ENCODE results near the gene CXADR. TPM values are rescaled to one million over a fixed set of nuclear protein-coding genes. Genes with fewer than 3 reads are reported as not detected.
A peak's percentile ranks its signal among the peaks of the same experiment; 100 is the strongest.

The CXADR gene
- total RNA-seq, 1 experiment from 2014 or later = 24.7 TPM

GRCh38 chr21:17554120-17554519, 41.3 kb downstream of the CXADR start:
- CTCF ChIA-PET = interaction anchor here (0.6 to 1.2 kb wide), 4 partner anchors 11 to 167 kb away, joined by 3 to 4 read pairs (median 4); no protein-coding TSS in a partner anchor
- DNase-seq (ENCODE audit: low read depth, low spot score) (no peak), ATAC-seq (no peak)
- in situ Hi-C loops (cut with HindIII; ENCODE audit: low pct_unique_long_range_greater_than_20kb, low sequenced_read_pairs) (no loop called here), intact Hi-C loops (cut with micrococcal nuclease; ENCODE audit: unreplicated experiment) (no loop called here)
- Histone ChIP-seq H3K27ac (ENCODE audit: low read length) (no peak overlapping the region), H3K4me3 (ENCODE audit: low read depth in 2 of 2, low read length in 2 of 2) (no peak overlapping the region), H3K4me1 (ENCODE audit: control insufficient read depth, insufficient read depth, low read length) (no peaks in the 10 kb centered on the region), H3K9me3 (ENCODE audit: control insufficient read depth, insufficient read depth, low read depth, low read length) (no peaks in the 10 kb centered on the region), H3K36me3 (ENCODE audit: control insufficient read depth, insufficient read depth, low read length) (no peaks in the 10 kb centered on the region), H3K27me3 (ENCODE audit: control insufficient read depth, insufficient read depth, low read length) (no peaks in the 10 kb centered on the region)
- TF ChIP-seq REST (IDR thresholded peaks at IDR 0.05; ENCODE audit: insufficient read depth in 1 of 2, low read depth in 2 of 2, low read length in 1 of 2) (no peak), CTCF (IDR thresholded peaks at IDR 0.05) (no peak), TCF7L2 (IDR thresholded peaks at IDR 0.05; ENCODE audit: low read depth, low read length) (no peak)
- POLR2A ChIA-PET = no interaction called here
- no TSS peak for BruUV-seq (replicated peaks)

- no peaks in the 10 kb centered on the region for H3K9me3 ChIP-seq (ENCODE audit: control insufficient read depth, insufficient read depth, low read depth, low read length)
- POLR2A ChIA-PET = no interaction called here
- no peak for DNase-seq (ENCODE audit: low read depth, low spot score)
- CTCF ChIA-PET = interaction anchor here (0.6 to 1.2 kb wide), 4 partner anchors 12 to 168 kb away, joined by 3 to 4 read pairs (median 4); no protein-coding TSS in a partner anchor
- H3K36me3 ChIP-seq (ENCODE audit: control insufficient read depth, insufficient read depth, low read length) = no peaks in the 10 kb centered on the region
- H3K4me1 ChIP-seq (ENCODE audit: control insufficient read depth, insufficient read depth, low read length) = no peaks in the 10 kb centered on the region
- TF ChIP-seq REST (IDR thresholded peaks at IDR 0.05; ENCODE audit: insufficient read depth in 1 of 2, low read depth in 2 of 2, low read length in 1 of 2) (no peak), CTCF (IDR thresholded peaks at IDR 0.05) (peak; percentile 50)
- no peaks in the 10 kb centered on the region for H3K27me3 ChIP-seq (ENCODE audit: control insufficient read depth, insufficient read depth, low read length)
- in situ Hi-C loops (cut with HindIII; ENCODE audit: low pct_unique_long_range_greater_than_20kb, low sequenced_read_pairs) = no loop called here
- no peak overlapping the region for H3K27ac ChIP-seq (ENCODE audit: low read length)
- no TSS peak for BruUV-seq (replicated peaks)
- intact Hi-C loops (cut with micrococcal nuclease; ENCODE audit: unreplicated experiment) = no loop called here
- H3K4me3 ChIP-seq (ENCODE audit: low read depth in 2 of 2, low read length in 2 of 2) = no peak overlapping the region
- 0 out of 2 replicates have a peak, but pooled peaks have one; percentile 62 for ATAC-seq
Observed at GRCh38 chr21:17554679-17555465, 42.0 kb downstream of the CXADR start.
